LNCAP (cell line): ENCODE results near the gene BCAS1.
A peak's percentile ranks its signal among the peaks of the same experiment; 100 is the strongest.

Source experiments
- CTCF ChIP-seq: fragments of 450-650 bp; IDR thresholded peaks from 2 replicates; pipeline ENCODE4 v1.5.1; 2017; ENCODE audit warnings: mild to moderate bottlenecking

The BCAS1 gene

GRCh38 chr20:54107600-54108325 is 37.4 kb upstream of the BCAS1 start:
- no peak for TF ChIP-seq CTCF

- no peak for TF ChIP-seq CTCF
Measured at GRCh38 chr20:54107181-54107580, 36.8 kb upstream of the BCAS1 start.

GRCh38 chr20:54106162-54106561 is 35.8 kb upstream of the BCAS1 start:
- TF ChIP-seq CTCF: no peak

- no peak for TF ChIP-seq CTCF
Measured at GRCh38 chr20:54105653-54106052, 35.3 kb upstream of the BCAS1 start.

- no peak for TF ChIP-seq CTCF
Measured at GRCh38 chr20:54104781-54105180, 34.4 kb upstream of the BCAS1 start.

GRCh38 chr20:54103762-54104600 is 33.6 kb upstream of the BCAS1 start:
- TF ChIP-seq CTCF: 0 out of 2 replicates have a peak, but pooled peaks have one; percentile 4

- TF ChIP-seq CTCF: peak; percentile 97
Measured at GRCh38 chr20:54103067-54103761, 32.8 kb upstream of the BCAS1 start.
